Activated naive CD8-positive, alpha-beta T cell treated with anti-CD3 and anti-CD28 coated beads, Interleukin-2, amount 50 U/mL, for 24 hours (primary cell): Measurements from ENCODE around the gene SHISA7.
A peak's percentile ranks its signal among the peaks of the same experiment; 100 is the strongest.
"Not testable (repeated sequence)": the region's sequence is repeated elsewhere in the genome, so short reads cannot be mapped to it uniquely, and the experiment has no call there.

ENCODE experiments used
- ATAC-seq: fragments of 150-1000 bp; cut with Tn5 transposase; one replicate; pipeline ENCODE4 v1.10.0; 2021
- DNase-seq: peaks from one replicate; pipeline ENCODE4 v3.0.0; 2021
- H3K27ac Mint-ChIP-seq: one replicate; pipeline ENCODE4 v1.8.0; 2021; ENCODE audit warnings: mild to moderate bottlenecking, mixed read lengths
- H3K27me3 Mint-ChIP-seq: one replicate; pipeline ENCODE4 v1.8.0; 2021; ENCODE audit warnings: mixed read lengths
- H3K36me3 Mint-ChIP-seq: one replicate; pipeline ENCODE4 v1.8.0; 2021; ENCODE audit warnings: low read depth, mixed read lengths
- H3K4me1 Mint-ChIP-seq: one replicate; pipeline ENCODE4 v1.8.0; 2021; ENCODE audit warnings: mixed read lengths
- H3K4me3 Mint-ChIP-seq: one replicate; pipeline ENCODE4 v1.8.0; 2021; ENCODE audit warnings: mild to moderate bottlenecking, moderate library complexity, mixed read lengths
- H3K9me3 Mint-ChIP-seq: one replicate; pipeline ENCODE4 v1.8.0; 2021; ENCODE audit warnings: mixed read lengths

Gene SHISA7

GRCh38 chr19:55407800-55408532 lies 35.1 kb downstream of the SHISA7 start:
- ATAC-seq (peak; percentile 96), DNase-seq (peak; percentile 96)
- peaks cover 40% of the 10 kb centered on the region for H3K4me1 Mint-ChIP-seq
- H3K36me3 Mint-ChIP-seq, result peaks cover 34% of the 10 kb centered on the region
- no peaks in the 10 kb centered on the region for H3K27me3 Mint-ChIP-seq
- H3K27ac Mint-ChIP-seq, result peak overlapping the region; percentile 98
- peak overlapping the region; percentile 92 for H3K4me3 Mint-ChIP-seq
- peaks cover 11% of the 10 kb centered on the region for H3K9me3 Mint-ChIP-seq

GRCh38 chr19:55407550-55407799 lies 35.6 kb downstream of the SHISA7 start, which contains the start of gene UBE2S:
TSS of gene UBE2S (minus strand) at chr19:55407788. CDS start at chr19:55407589, 199 bp downstream.
- not testable (repeated sequence) for ATAC-seq, DNase-seq, H3K27me3 Mint-ChIP-seq
- peaks cover 39% of the 10 kb centered on the region for H3K36me3 Mint-ChIP-seq
- peaks cover 11% of the 10 kb centered on the region for H3K9me3 Mint-ChIP-seq
- H3K4me1 Mint-ChIP-seq, result peaks cover 42% of the 10 kb centered on the region
- peak within 1 kb of the TSS; percentile 98 for H3K27ac Mint-ChIP-seq
- peak within 1 kb of the TSS; percentile 92 for H3K4me3 Mint-ChIP-seq

GRCh38 chr19:55406826-55407549 lies 36.1 kb downstream of the SHISA7 start:
- peaks cover 42% of the 10 kb centered on the region for H3K4me1 Mint-ChIP-seq
- H3K27ac Mint-ChIP-seq, result peak overlapping the region; percentile 86
- no peaks in the 10 kb centered on the region for H3K27me3 Mint-ChIP-seq
- H3K9me3 Mint-ChIP-seq, result peaks cover 11% of the 10 kb centered on the region
- ATAC-seq (no peak), DNase-seq (peak; percentile 32)
- H3K36me3 Mint-ChIP-seq, result peaks cover 44% of the 10 kb centered on the region
- peak overlapping the region; percentile 92 for H3K4me3 Mint-ChIP-seq

- H3K27ac Mint-ChIP-seq, result peak overlapping the region; percentile 86
- H3K4me1 Mint-ChIP-seq, result peaks cover 42% of the 10 kb centered on the region
- no peak for DNase-seq
- H3K9me3 Mint-ChIP-seq, result peaks cover 11% of the 10 kb centered on the region
- no peaks in the 10 kb centered on the region for H3K27me3 Mint-ChIP-seq
- ATAC-seq, result no peak
- H3K4me3 Mint-ChIP-seq, result peak overlapping the region; percentile 92
- H3K36me3 Mint-ChIP-seq, result peaks cover 47% of the 10 kb centered on the region
Measured at GRCh38 chr19:55406091-55406825, 36.8 kb downstream of the SHISA7 start.

- peak overlapping the region; percentile 92 for H3K4me3 Mint-ChIP-seq
- peak overlapping the region; percentile 86 for H3K27ac Mint-ChIP-seq
- H3K9me3 Mint-ChIP-seq, result peaks cover 11% of the 10 kb centered on the region
- DNase-seq, result no peak
- H3K4me1 Mint-ChIP-seq, result peaks cover 42% of the 10 kb centered on the region
- H3K36me3 Mint-ChIP-seq, result peaks cover 52% of the 10 kb centered on the region
- no peak for ATAC-seq
- no peaks in the 10 kb centered on the region for H3K27me3 Mint-ChIP-seq
Measured at GRCh38 chr19:55405638-55406037, 37.5 kb downstream of the SHISA7 start.

- H3K4me3 Mint-ChIP-seq, result no peak overlapping the region
- H3K4me1 Mint-ChIP-seq, result peaks cover 39% of the 10 kb centered on the region
- DNase-seq (no peak), ATAC-seq (no peak)
- H3K9me3 Mint-ChIP-seq, result no peaks in the 10 kb centered on the region
- no peak overlapping the region for H3K27ac Mint-ChIP-seq
- peaks cover 51% of the 10 kb centered on the region for H3K36me3 Mint-ChIP-seq
- no peaks in the 10 kb centered on the region for H3K27me3 Mint-ChIP-seq
Measured at GRCh38 chr19:55402509-55402908, 40.6 kb downstream of the SHISA7 start.

GRCh38 chr19:55401390-55401789 lies 41.7 kb downstream of the SHISA7 start:
- ATAC-seq, H3K9me3 Mint-ChIP-seq, DNase-seq, H3K27ac Mint-ChIP-seq, H3K4me3 Mint-ChIP-seq, H3K27me3 Mint-ChIP-seq: not testable (repeated sequence)
- Mint-ChIP-seq H3K36me3 (peaks cover 46% of the 10 kb centered on the region), H3K4me1 (peaks cover 34% of the 10 kb centered on the region)

GRCh38 chr19:55400281-55401087 lies 42.6 kb downstream of the SHISA7 start:
- DNase-seq, result no peak
- H3K9me3 Mint-ChIP-seq, result no peaks in the 10 kb centered on the region
- ATAC-seq, result no peak
- no peaks in the 10 kb centered on the region for H3K27me3 Mint-ChIP-seq
- peaks cover 25% of the 10 kb centered on the region for H3K4me1 Mint-ChIP-seq
- H3K27ac Mint-ChIP-seq, result no peak overlapping the region
- H3K36me3 Mint-ChIP-seq, result peaks cover 37% of the 10 kb centered on the region
- no peak overlapping the region for H3K4me3 Mint-ChIP-seq

- ATAC-seq (peak; percentile 25), DNase-seq (no peak)
- Mint-ChIP-seq H3K27ac (peak overlapping the region; percentile 5), H3K4me3 (no peak overlapping the region), H3K9me3 (no peaks in the 10 kb centered on the region), H3K4me1 (peaks cover 18% of the 10 kb centered on the region), H3K27me3 (no peaks in the 10 kb centered on the region), H3K36me3 (peaks cover 26% of the 10 kb centered on the region)
Measured at GRCh38 chr19:55398200-55398925, 44.7 kb downstream of the SHISA7 start.

GRCh38 chr19:55392820-55393761 lies 50.0 kb downstream of the SHISA7 start:
- no peaks in the 10 kb centered on the region for H3K9me3 Mint-ChIP-seq
- ATAC-seq (no peak), DNase-seq (no peak)
- no peak overlapping the region for H3K27ac Mint-ChIP-seq
- H3K4me1 Mint-ChIP-seq, result peaks cover 22% of the 10 kb centered on the region
- no peaks in the 10 kb centered on the region for H3K27me3 Mint-ChIP-seq
- H3K36me3 Mint-ChIP-seq, result peaks cover 23% of the 10 kb centered on the region
- H3K4me3 Mint-ChIP-seq, result no peak overlapping the region

GRCh38 chr19:55391702-55392615 lies 51.1 kb downstream of the SHISA7 start:
- peaks cover 34% of the 10 kb centered on the region for H3K36me3 Mint-ChIP-seq
- no peak overlapping the region for H3K4me3 Mint-ChIP-seq
- DNase-seq (no peak), ATAC-seq (no peak)
- no peaks in the 10 kb centered on the region for H3K9me3 Mint-ChIP-seq
- H3K27me3 Mint-ChIP-seq, result no peaks in the 10 kb centered on the region
- peaks cover 31% of the 10 kb centered on the region for H3K4me1 Mint-ChIP-seq
- peak overlapping the region; percentile 2 for H3K27ac Mint-ChIP-seq

GRCh38 chr19:55391191-55391670 lies 51.9 kb downstream of the SHISA7 start:
- DNase-seq (no peak), ATAC-seq (peak; percentile 12)
- H3K4me3 Mint-ChIP-seq, result no peak overlapping the region
- peaks cover 37% of the 10 kb centered on the region for H3K4me1 Mint-ChIP-seq
- H3K9me3 Mint-ChIP-seq, result no peaks in the 10 kb centered on the region
- H3K27ac Mint-ChIP-seq, result peak overlapping the region; percentile 2
- H3K36me3 Mint-ChIP-seq, result peaks cover 41% of the 10 kb centered on the region
- no peaks in the 10 kb centered on the region for H3K27me3 Mint-ChIP-seq
